B cell (primary cell): ENCODE measurements around the gene RET. TPM values are rescaled to one million over a fixed set of nuclear protein-coding genes. Genes with fewer than 3 reads are reported as not detected.

Source experiments
- ATAC-seq: fragments of 200-7000 bp; cut with Tn5 transposase; one replicate; pipeline ENCODE4 v1.10.0; 2021; ENCODE audit warnings: low read depth, mild to moderate bottlenecking, moderate number of reproducible peaks, moderate library complexity
- CTCF ChIA-PET: fragments of 350-600 bp; sonication (Branson Sonifier 250); formaldehyde crosslinking; loops from one replicate; lab custom pipeline; 2021; ENCODE audit warnings: antibody characterized with exemption, inconsistent platforms; lab: Charles Lee
- POLR2A ChIA-PET: fragments of 350-600 bp; sonication (Branson Sonifier 250); formaldehyde crosslinking; loops from one replicate; lab custom pipeline; 2021; ENCODE audit warnings: antibody characterized with exemption; lab: Charles Lee
- DNase-seq: peaks from one replicate; pipeline ENCODE4 v3.0.0; 2013
- H2AFZ ChIP-seq: 2 replicates; pipeline ENCODE4 v1.6.1; 2012; ENCODE audit warnings: mild to moderate bottlenecking, low read depth, low read length; ENCODE audit not compliant: insufficient read depth, poor library complexity, severe bottlenecking
- H3K27ac ChIP-seq, 2 donors: 1 replicate in 1 of 2; 2 replicates in 1 of 2; pipeline ENCODE4 v1.5.1; 2012 to 2013; ENCODE audit warnings: low read length in 2 of 2, mild to moderate bottlenecking in 2 of 2, moderate library complexity in 1 of 2
- H3K27me3 ChIP-seq, 4 experiments: fragments of 200-600 bp in 1 of 4; sonication (generic) in 1 of 4; replicated peaks in 1 of 4; 1 replicate in 2 of 4; 2 replicates in 2 of 4; pipeline versions ENCODE4 v1.6.1 to v1.7.0; 2013 to 2016; ENCODE audit warnings: low read length in 3 of 4, mild to moderate bottlenecking in 2 of 4, mixed read lengths in 1 of 4, moderate library complexity in 1 of 4; ENCODE audit not compliant: insufficient read depth in 4 of 4, control insufficient read depth in 3 of 4; ENCODE audit errors: control extremely low read depth in 1 of 4
- H3K36me3 ChIP-seq, 2 experiments: replicated peaks in 1 of 2; 1 replicate in 1 of 2; 2 replicates in 1 of 2; pipeline versions ENCODE4 v1.6.1 to v1.7.1; 2013; ENCODE audit warnings: low read length in 1 of 2; ENCODE audit not compliant: insufficient read depth in 2 of 2, control insufficient read depth in 1 of 2; ENCODE audit errors: control extremely low read depth in 1 of 2, extremely low read depth in 1 of 2
- H3K4me1 ChIP-seq, 2 donors: fragments of 200-600 bp in 1 of 2; sonication (generic) in 1 of 2; 1 replicate in 1 of 2; 2 replicates in 1 of 2; pipeline versions ENCODE4 v1.5.1 to v1.6.1; 2013 to 2017; ENCODE audit warnings: low read length in 2 of 2; ENCODE audit not compliant: control insufficient read depth in 2 of 2, insufficient read depth in 2 of 2
- H3K4me2 ChIP-seq: replicated peaks from 2 replicates; pipeline ENCODE3; 2012; ENCODE audit warnings: mild to moderate bottlenecking, low read depth, low read length; ENCODE audit not compliant: poor library complexity, severe bottlenecking
- H3K4me3 ChIP-seq, 5 experiments: fragments of 200-600 bp in 1 of 5; sonication (generic) in 1 of 5; 1 replicate in 3 of 5; 2 replicates in 2 of 5; pipeline versions ENCODE4 v1.5.1 to v1.7.0; 2011 to 2016; ENCODE audit warnings: low read length in 4 of 5, mild to moderate bottlenecking in 4 of 5, low read depth in 2 of 5, control low read depth in 1 of 5, moderate library complexity in 1 of 5; ENCODE audit not compliant: insufficient read depth in 1 of 5; ENCODE audit errors: control extremely low read depth in 1 of 5, extremely low read depth in 1 of 5
- H3K79me2 ChIP-seq: fragments of 200-600 bp; sonication (generic); one replicate; pipeline ENCODE4 v1.6.0; 2016; ENCODE audit warnings: low read length; ENCODE audit not compliant: control insufficient read depth, insufficient read depth
- H3K9ac ChIP-seq: fragments of 200-600 bp; sonication (generic); 2 replicates; pipeline ENCODE4 v1.6.1; 2017; ENCODE audit warnings: mild to moderate bottlenecking, low read length, moderate library complexity
- H3K9me3 ChIP-seq, 3 donors: one replicate each; pipeline versions ENCODE4 v1.6.1 to v1.7.1; 2013; ENCODE audit warnings: low read length in 2 of 3; ENCODE audit not compliant: control insufficient read depth in 2 of 3, insufficient read depth in 1 of 3; ENCODE audit errors: control extremely low read depth in 1 of 3
- H4K20me1 ChIP-seq: 2 replicates; pipeline ENCODE4 v1.6.0; 2012; ENCODE audit warnings: mild to moderate bottlenecking, low read length; ENCODE audit not compliant: insufficient read depth, control insufficient read depth, poor library complexity, severe bottlenecking
- H3K27ac Mint-ChIP-seq: one replicate; pipeline ENCODE4 v1.8.0; 2021; ENCODE audit warnings: mixed read lengths
- H3K27me3 Mint-ChIP-seq: one replicate; pipeline ENCODE4 v1.8.0; 2021; ENCODE audit warnings: mixed read lengths
- H3K4me1 Mint-ChIP-seq: one replicate; pipeline ENCODE4 v1.8.0; 2021; ENCODE audit warnings: mixed read lengths
- H3K4me3 Mint-ChIP-seq: one replicate; pipeline ENCODE4 v1.8.0; 2021; ENCODE audit warnings: mixed read lengths
- H3K9me3 Mint-ChIP-seq: one replicate; pipeline ENCODE4 v1.8.0; 2022; ENCODE audit warnings: mixed read lengths; ENCODE audit not compliant: insufficient read depth
- CTCF ChIP-seq: fragments of 200-600 bp; IDR thresholded peaks from one replicate; pipeline ENCODE4 v1.8.0; 2022; ENCODE audit warnings: antibody characterized with exemption, mild to moderate bottlenecking
- EZH2 ChIP-seq: IDR thresholded peaks from 2 replicates; pipeline ENCODE4 v1.6.1; 2012; ENCODE audit warnings: borderline replicate concordance, low read depth, mild to moderate bottlenecking, moderate library complexity, low read length; ENCODE audit not compliant: insufficient read depth, poor library complexity, severe bottlenecking
- WGBS: methylation state at CpG from one replicate; pipeline ENCODE4 v1.1.5; 2013; ENCODE audit warnings: missing lambda C conversion rate; ENCODE audit not compliant: insufficient coverage; 5-methylcytosine and 5-hydroxymethylcytosine counted together
- intact Hi-C: fragments of 100-400 bp; cut with micrococcal nuclease; formaldehyde crosslinking; loops from one replicate; pipeline ENCODE4 v1.10.0; 2022
- polyA plus RNA-seq: library from polyadenylated mRNA; depleted of rRNA; stranded (reverse); fragments of >200 nt; gene quantifications from 2 replicates; pipeline ENCODE4 v1.2.3, GENCODE V29; 2012
- total RNA-seq, 2 donors: library from RNA; stranded (reverse); fragments of 120-200 nt in 1 of 2; gene quantifications; 1 replicate in 1 of 2; 2 replicates in 1 of 2; pipeline versions ENCODE4 v1.2.3 to v1.2.4, GENCODE V29; 2013 to 2022

The RET gene
- total and polyA plus RNA-seq, 2 donors (not counting 1 experiment from before 2014, with no cell fraction given): 0.16 to 0.27 TPM

DNA sequence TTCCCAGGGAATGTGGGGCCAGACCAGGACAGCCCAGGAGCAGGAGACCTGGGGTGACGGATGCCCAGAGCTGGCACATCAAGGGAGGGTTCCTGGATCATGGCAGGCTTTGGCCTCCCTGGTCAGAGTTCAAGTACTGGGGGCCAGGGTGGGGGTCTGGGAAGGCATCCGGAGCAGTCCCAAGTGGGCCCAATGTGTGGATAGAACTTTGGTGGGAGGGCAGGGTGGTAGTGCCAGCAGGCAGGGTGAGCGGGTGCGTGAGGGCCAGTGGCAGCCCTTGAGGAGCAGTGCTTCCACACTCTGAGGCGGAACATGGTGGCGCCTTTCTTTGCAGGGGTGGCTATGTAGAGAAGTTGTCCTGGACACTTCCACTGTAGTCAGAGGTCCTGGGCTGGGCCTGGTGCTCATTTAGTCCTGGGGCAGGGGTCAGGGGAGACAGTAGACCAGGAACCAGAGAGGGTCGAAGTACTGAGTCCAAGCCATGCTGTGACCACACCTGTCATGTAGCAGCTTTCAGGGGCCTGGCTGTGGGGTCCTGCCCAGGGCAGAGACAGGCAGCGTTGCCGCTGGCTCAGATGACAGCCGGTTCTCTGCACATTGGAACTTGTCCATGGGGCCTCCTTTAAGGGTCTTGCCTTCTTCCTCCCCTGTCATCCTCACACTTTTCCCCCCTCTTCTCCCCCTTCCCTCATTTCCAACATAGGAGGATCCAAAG lies 39.2 kb downstream of the RET start:
- no peak for DNase-seq
- Histone ChIP-seq H3K27me3 (no peaks in the 10 kb centered on the region), H3K79me2 (no peaks in the 10 kb centered on the region), H4K20me1 (no peaks in the 10 kb centered on the region), H2AFZ (no peak overlapping the region), H3K27ac (no peak overlapping the region), H3K9ac (no peak overlapping the region), H3K4me3 (no peak overlapping the region), H3K4me1 (peaks cover 9 to 10% of the 10 kb centered on the region in 2 donors), H3K4me2 (no peak overlapping the region), H3K36me3 (no peaks in the 10 kb centered on the region), H3K9me3 (peaks cover 0 to 3% (median 0%) of the 10 kb centered on the region in 3 donors)
- Mint-ChIP-seq H3K4me1 (peaks cover 8% of the 10 kb centered on the region), H3K4me3 (no peak overlapping the region), H3K27ac (peak overlapping the region; percentile 20), H3K27me3 (no peaks in the 10 kb centered on the region), H3K9me3 (no peaks in the 10 kb centered on the region)
- intact Hi-C loops: no loop called here
- ChIA-PET POLR2A (no interaction called here), CTCF (no interaction called here)
- no peak for TF ChIP-seq EZH2
- TF ChIP-seq CTCF: no peak
- ATAC-seq: no peak
- WGBS: 96% methylated on average over 9 of the region's 10 CpGs

DNA sequence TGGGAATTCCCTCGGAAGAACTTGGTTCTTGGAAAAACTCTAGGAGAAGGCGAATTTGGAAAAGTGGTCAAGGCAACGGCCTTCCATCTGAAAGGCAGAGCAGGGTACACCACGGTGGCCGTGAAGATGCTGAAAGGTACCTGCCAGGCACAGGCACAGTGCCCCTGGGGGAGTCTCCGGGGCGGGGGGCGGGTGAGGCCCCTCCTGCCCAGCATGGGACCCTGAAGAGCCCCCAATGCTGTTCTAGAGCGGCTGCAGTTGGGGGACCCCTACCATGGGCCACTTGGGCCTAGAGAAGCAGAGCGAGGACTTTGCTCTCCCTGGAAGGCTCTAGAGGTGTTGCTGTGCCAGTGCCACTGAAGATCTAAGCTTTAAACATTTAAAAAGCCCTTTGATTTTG lies 39.7 kb downstream of the RET start:
- H3K4me1 ChIP-seq: peaks cover 15 to 16% of the 10 kb centered on the region in 2 donors
- POLR2A ChIA-PET: no interaction called here

More for the DNA sequence above, 39.7 kb downstream of the RET start:
- CTCF ChIA-PET: no interaction called here
- H3K4me3 Mint-ChIP-seq: no peak overlapping the region
- peaks cover 0 to 3% (median 0%) of the 10 kb centered on the region in 3 donors for H3K9me3 ChIP-seq
- H3K9ac ChIP-seq: no peak overlapping the region
- no peak overlapping the region for H3K27ac ChIP-seq
- no peak overlapping the region for H3K27ac Mint-ChIP-seq
- no peak overlapping the region for H3K4me3 ChIP-seq
- 90% methylated on average over 10 of the region's 10 CpGs for WGBS
- no peaks in the 10 kb centered on the region for H3K36me3 ChIP-seq
- H3K4me1 Mint-ChIP-seq: peaks cover 14% of the 10 kb centered on the region
- H3K9me3 Mint-ChIP-seq: no peaks in the 10 kb centered on the region
- no peaks in the 10 kb centered on the region for H3K27me3 Mint-ChIP-seq
- intact Hi-C loops: no loop called here
- H3K79me2 ChIP-seq: no peaks in the 10 kb centered on the region
- H4K20me1 ChIP-seq: no peaks in the 10 kb centered on the region
- H2AFZ ChIP-seq: no peak overlapping the region
- H3K4me2 ChIP-seq: no peak overlapping the region
- ATAC-seq (no peak), DNase-seq (no peak)
- H3K27me3 ChIP-seq: no peaks in the 10 kb centered on the region
- TF ChIP-seq CTCF: no peak
- no peak for TF ChIP-seq EZH2
